Measurements from ENCODE around the gene ASIC1.

ASIC1 gene

GRCh38 chr12:50024227-50024626, 33.2 kb upstream of the ASIC1 start:
- H2AFZ ChIP-seq (ENCODE audit: low read length) = no peak overlapping the region
- H3K79me2 ChIP-seq (ENCODE audit: insufficient read depth, low read length) = peaks cover 61% of the 10 kb centered on the region
- H3K9ac ChIP-seq (ENCODE audit: low read depth, low read length, poor library complexity, severe bottlenecking) = peak overlapping the region; percentile 97
- H3F3A ChIP-seq (ENCODE audit: low read depth) = no peaks in the 10 kb centered on the region
- H3K36me3 ChIP-seq (ENCODE audit: insufficient read depth, low read length) = no peaks in the 10 kb centered on the region
- H4K20me1 ChIP-seq (ENCODE audit: insufficient read depth, low read length, poor library complexity, severe bottlenecking) = peaks cover 32% of the 10 kb centered on the region
- peaks cover 7% of the 10 kb centered on the region for H3K27me3 ChIP-seq (ENCODE audit: insufficient read depth, low read length, poor library complexity, severe bottlenecking)
- peak overlapping the region; percentile 81 for H3K4me2 ChIP-seq (ENCODE audit: low read depth, low read length, poor library complexity, severe bottlenecking)
- no peaks in the 10 kb centered on the region for H3K9me3 ChIP-seq (ENCODE audit: insufficient read depth, low read depth, low read length)
- peaks cover 53% of the 10 kb centered on the region for H3K4me1 ChIP-seq (ENCODE audit: insufficient read depth, low read length, poor library complexity, severe bottlenecking)
- H3K4me3 ChIP-seq (ENCODE audit: low read length, poor library complexity, severe bottlenecking) = peak overlapping the region; percentile 97
- no peaks in the 10 kb centered on the region for H3K9me2 ChIP-seq (replicated peaks; ENCODE audit: low read depth, low read length)
- TF ChIP-seq, protein P1, sequence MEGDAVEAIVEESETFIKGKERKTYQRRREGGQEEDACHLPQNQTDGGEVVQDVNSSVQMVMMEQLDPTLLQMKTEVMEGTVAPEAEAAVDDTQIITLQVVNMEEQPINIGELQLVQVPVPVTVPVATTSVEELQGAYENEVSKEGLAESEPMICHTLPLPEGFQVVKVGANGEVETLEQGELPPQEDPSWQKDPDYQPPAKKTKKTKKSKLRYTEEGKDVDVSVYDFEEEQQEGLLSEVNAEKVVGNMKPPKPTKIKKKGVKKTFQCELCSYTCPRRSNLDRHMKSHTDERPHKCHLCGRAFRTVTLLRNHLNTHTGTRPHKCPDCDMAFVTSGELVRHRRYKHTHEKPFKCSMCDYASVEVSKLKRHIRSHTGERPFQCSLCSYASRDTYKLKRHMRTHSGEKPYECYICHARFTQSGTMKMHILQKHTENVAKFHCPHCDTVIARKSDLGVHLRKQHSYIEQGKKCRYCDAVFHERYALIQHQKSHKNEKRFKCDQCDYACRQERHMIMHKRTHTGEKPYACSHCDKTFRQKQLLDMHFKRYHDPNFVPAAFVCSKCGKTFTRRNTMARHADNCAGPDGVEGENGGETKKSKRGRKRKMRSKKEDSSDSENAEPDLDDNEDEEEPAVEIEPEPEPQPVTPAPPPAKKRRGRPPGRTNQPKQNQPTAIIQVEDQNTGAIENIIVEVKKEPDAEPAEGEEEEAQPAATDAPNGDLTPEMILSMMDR (conservative IDR thresholded peaks at IDR 0.05; ENCODE audit: low read length) = no peak
- TF ChIP-seq EZH2phosphoT487 (IDR thresholded peaks at IDR 0.05; ENCODE audit: borderline replicate concordance) = no peak

DNA sequence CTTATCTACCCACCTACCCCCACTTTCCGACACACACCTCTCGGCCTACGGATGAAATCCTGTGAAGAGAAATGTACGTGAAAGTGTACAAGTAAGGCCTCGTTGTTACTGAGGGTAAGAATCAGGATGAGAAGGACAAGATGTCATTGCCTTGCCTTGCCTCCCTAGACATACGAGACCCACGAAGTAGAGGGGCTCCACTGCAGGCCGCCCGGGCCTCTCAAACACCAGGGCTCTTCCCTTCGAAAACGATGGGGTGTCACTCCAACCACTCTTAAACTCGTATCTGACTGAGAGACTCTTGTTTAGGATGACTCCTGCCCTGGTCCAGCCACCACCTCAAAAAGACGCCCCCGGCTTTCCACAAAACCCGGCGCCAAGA, 32.6 kb upstream of the ASIC1 start:
- peak overlapping the region; percentile 97 for H3K4me3 ChIP-seq (ENCODE audit: low read length, poor library complexity, severe bottlenecking)
- no peak for TF ChIP-seq EZH2phosphoT487 (IDR thresholded peaks at IDR 0.05; ENCODE audit: borderline replicate concordance)
- TF ChIP-seq, protein P1 (conservative IDR thresholded peaks at IDR 0.05; ENCODE audit: low read length) = no peak
- peaks cover 7% of the 10 kb centered on the region for H3K27me3 ChIP-seq (ENCODE audit: insufficient read depth, low read length, poor library complexity, severe bottlenecking)
- H3K9me2 ChIP-seq (replicated peaks; ENCODE audit: low read depth, low read length) = no peaks in the 10 kb centered on the region
- H2AFZ ChIP-seq (ENCODE audit: low read length) = peak overlapping the region; percentile 57; the same call in 1 of the 2 replicates
- H3K4me2 ChIP-seq (ENCODE audit: low read depth, low read length, poor library complexity, severe bottlenecking) = peak overlapping the region; percentile 81
- H3K4me1 ChIP-seq (ENCODE audit: insufficient read depth, low read length, poor library complexity, severe bottlenecking) = peaks cover 49% of the 10 kb centered on the region
- H3F3A ChIP-seq (ENCODE audit: low read depth) = no peaks in the 10 kb centered on the region
- peak overlapping the region; percentile 97 for H3K9ac ChIP-seq (ENCODE audit: low read depth, low read length, poor library complexity, severe bottlenecking)
- H3K36me3 ChIP-seq (ENCODE audit: insufficient read depth, low read length) = no peaks in the 10 kb centered on the region
- H3K79me2 ChIP-seq (ENCODE audit: insufficient read depth, low read length) = peaks cover 55% of the 10 kb centered on the region
- H3K9me3 ChIP-seq (ENCODE audit: insufficient read depth, low read depth, low read length) = no peaks in the 10 kb centered on the region
- H4K20me1 ChIP-seq (ENCODE audit: insufficient read depth, low read length, poor library complexity, severe bottlenecking) = peaks cover 30% of the 10 kb centered on the region

DNA sequence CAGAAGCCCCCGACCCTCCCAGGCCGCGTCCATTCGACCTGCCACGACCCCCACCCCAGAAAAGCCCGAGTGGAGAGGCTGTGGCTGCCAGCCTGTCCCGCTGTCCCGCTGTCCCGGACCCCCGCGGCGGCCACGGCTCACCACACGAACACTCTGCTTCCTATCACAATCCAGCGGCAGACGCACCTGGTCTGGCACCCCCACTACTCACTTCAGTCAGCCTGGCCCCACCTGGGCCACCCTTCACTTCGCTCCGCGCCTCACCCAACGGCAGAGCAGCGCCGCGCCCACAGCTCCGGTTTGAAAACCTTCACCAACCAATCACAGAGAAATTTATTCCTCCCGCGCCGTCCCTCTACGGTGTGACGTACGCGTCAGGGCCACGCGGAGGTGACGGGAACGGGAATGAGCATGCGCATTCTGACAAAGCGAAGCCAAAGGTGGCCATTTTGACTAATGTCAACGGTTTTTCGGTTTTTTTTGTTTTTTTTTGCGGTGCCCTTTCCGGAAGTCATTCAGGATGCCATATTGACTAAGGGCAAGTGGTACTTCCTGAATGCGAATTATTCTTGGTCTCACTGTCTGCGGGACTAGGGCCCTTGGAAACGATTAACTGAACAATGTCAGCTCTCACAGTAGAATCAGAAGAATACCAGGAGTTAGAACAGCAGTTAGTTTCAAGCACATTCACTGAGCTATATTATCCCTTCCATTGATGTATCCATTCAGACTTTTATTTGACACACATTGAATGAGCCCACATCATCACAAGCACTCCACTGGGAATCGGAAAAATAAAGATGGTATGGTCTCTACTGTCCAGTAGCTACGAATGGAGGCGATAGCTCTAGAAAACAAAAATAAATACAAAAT, 32.0 kb upstream of the ASIC1 start, which contains the start of gene RACGAP1:
TSS of gene RACGAP1 (minus strand) at position 308 of the 873 bp plus-strand sequence. CDS start 8,779 bp downstream, outside the sequence.
- H3K9me3 ChIP-seq (ENCODE audit: insufficient read depth, low read depth, low read length) = no peaks in the 10 kb centered on the region
- no peaks in the 10 kb centered on the region for H3K36me3 ChIP-seq (ENCODE audit: insufficient read depth, low read length)
- peak within 1 kb of the TSS; percentile 81 for H3K4me2 ChIP-seq (ENCODE audit: low read depth, low read length, poor library complexity, severe bottlenecking)
- H3K4me1 ChIP-seq (ENCODE audit: insufficient read depth, low read length, poor library complexity, severe bottlenecking) = peaks cover 44% of the 10 kb centered on the region
- H3K4me3 ChIP-seq (ENCODE audit: low read length, poor library complexity, severe bottlenecking) = peak within 1 kb of the TSS; percentile 97
- peak within 1 kb of the TSS; percentile 83 for H2AFZ ChIP-seq (ENCODE audit: low read length)
- H3F3A ChIP-seq (ENCODE audit: low read depth) = no peaks in the 10 kb centered on the region
- H3K9ac ChIP-seq (ENCODE audit: low read depth, low read length, poor library complexity, severe bottlenecking) = peak within 1 kb of the TSS; percentile 97
- H3K79me2 ChIP-seq (ENCODE audit: insufficient read depth, low read length) = peaks cover 49% of the 10 kb centered on the region
- H3K27me3 ChIP-seq (ENCODE audit: insufficient read depth, low read length, poor library complexity, severe bottlenecking) = peaks cover 7% of the 10 kb centered on the region
- no peaks in the 10 kb centered on the region for H3K9me2 ChIP-seq (replicated peaks; ENCODE audit: low read depth, low read length)
- peaks cover 23% of the 10 kb centered on the region for H4K20me1 ChIP-seq (ENCODE audit: insufficient read depth, low read length, poor library complexity, severe bottlenecking)
- no peak for TF ChIP-seq EZH2phosphoT487 (IDR thresholded peaks at IDR 0.05; ENCODE audit: borderline replicate concordance)
